KBM-7 (cell line): ENCODE results near the gene CYP11A1.

Experiments
- DNase-seq: peaks from one replicate; pipeline ENCODE4 v3.0.0-alpha.2; 2015
- in situ Hi-C: fragments of 300-500 bp; cut with MboI; formaldehyde crosslinking; loops from 2 replicates; pipeline ENCODE4 v1.14.3; 2020; ENCODE audit warnings: low sequenced_read_pairs, low pct_unique_long_range_greater_than_20kb, mixed read lengths

CYP11A1 gene

GRCh38 chr15:74294010-74294409 is 73.4 kb downstream of the CYP11A1 start:
- in situ Hi-C loops, result no loop called here
- no peak for DNase-seq

GRCh38 chr15:74293021-74293810 is 74.2 kb downstream of the CYP11A1 start:
- in situ Hi-C loops, result no loop called here
- DNase-seq, result no peak

DNA sequence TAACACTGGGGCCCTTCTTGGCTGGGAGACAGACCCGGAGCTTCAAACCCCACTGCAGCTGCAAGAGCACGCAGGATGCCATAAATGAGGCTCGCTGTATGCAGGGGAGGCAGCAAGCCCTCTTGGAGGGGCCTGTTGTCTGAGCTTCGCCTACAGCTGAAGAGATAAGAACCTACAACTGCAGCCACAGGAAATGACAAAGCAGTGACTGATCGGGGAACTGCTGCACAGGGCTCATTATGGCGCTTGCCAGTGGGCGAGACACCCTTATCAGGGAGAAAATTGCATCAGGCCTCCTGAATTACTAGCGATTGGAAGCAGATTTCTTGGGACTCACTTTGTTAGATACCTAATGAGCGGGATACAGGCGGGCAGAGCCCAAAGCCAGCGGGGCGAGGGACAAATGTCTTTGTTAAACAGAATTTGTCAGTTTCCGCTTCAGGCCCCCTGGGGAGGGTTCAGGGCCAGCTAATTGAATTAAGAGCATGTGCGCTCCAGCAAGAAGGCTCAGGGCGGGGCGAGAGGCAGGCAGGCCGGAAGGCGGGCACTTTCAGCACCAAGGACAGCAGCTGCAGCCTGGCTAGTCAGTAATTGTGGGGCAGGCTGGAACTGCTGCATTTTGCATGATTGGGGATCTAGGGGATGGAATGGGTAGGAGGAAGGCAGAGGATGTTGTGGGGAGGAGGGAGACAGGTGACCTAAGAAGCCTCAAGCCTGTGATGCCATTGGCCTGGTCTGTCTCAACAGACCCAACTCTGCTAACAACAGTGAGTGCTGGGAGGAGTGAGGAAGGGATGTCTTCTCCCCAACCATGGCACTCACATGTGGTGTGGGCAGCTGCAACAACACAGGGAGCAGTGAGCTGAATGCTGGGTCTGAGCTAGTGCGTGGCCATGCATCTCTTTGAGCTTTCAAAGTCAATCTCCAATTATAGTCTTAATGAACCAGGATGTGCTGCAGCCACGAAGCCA is 76.1 kb downstream of the CYP11A1 start:
- in situ Hi-C loops, result no loop called here
- DNase-seq, result peak; percentile 89

DNA sequence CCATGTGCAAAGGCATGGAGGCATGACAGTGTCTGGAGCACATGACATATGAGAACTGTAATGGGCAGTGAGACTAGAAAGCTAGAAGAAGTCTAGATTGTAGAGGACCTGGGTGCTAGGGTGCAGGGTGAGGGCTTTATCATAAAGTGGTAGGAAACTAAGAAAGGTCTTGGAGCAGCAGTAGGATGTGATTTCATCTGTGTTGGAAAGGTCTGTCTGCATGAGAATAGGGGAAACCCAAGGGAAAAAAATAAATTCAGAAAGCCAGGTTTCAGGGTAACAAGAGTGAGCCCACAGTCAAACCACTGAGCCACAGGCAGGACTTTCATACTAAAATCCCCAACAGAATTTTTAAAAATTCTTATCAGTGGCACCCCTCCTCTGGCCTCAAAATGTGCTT is 76.8 kb downstream of the CYP11A1 start:
- in situ Hi-C loops, result no loop called here

DNA sequence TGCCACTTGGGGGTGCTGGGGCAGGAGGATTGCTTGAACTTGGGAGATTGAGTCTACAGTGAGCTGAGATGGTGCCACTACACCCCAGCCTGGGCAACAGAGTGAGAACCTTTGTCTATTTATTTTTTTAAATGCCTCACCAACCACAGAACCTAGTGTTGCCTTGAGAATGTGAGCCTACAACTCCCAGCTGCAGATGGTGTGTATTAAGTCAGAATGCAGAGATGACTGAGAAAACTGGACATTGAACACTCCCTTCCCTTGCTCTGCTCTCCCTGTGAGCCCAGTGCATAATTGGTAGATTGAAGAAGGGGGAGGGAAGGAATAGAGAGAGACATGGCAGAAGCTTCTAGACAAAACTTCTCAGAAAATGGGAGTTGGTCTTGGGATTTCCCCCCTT is 77.8 kb downstream of the CYP11A1 start:
- in situ Hi-C loops, result no loop called here
- DNase-seq, result no peak

More for the DNA sequence above, 76.8 kb downstream of the CYP11A1 start:
- no peak for DNase-seq
